ENCODE results near the gene CTSH.
A peak's percentile ranks its signal among the peaks of the same experiment; 100 is the strongest.

The CTSH gene, protein sequence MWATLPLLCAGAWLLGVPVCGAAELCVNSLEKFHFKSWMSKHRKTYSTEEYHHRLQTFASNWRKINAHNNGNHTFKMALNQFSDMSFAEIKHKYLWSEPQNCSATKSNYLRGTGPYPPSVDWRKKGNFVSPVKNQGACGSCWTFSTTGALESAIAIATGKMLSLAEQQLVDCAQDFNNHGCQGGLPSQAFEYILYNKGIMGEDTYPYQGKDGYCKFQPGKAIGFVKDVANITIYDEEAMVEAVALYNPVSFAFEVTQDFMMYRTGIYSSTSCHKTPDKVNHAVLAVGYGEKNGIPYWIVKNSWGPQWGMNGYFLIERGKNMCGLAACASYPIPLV

DNA sequence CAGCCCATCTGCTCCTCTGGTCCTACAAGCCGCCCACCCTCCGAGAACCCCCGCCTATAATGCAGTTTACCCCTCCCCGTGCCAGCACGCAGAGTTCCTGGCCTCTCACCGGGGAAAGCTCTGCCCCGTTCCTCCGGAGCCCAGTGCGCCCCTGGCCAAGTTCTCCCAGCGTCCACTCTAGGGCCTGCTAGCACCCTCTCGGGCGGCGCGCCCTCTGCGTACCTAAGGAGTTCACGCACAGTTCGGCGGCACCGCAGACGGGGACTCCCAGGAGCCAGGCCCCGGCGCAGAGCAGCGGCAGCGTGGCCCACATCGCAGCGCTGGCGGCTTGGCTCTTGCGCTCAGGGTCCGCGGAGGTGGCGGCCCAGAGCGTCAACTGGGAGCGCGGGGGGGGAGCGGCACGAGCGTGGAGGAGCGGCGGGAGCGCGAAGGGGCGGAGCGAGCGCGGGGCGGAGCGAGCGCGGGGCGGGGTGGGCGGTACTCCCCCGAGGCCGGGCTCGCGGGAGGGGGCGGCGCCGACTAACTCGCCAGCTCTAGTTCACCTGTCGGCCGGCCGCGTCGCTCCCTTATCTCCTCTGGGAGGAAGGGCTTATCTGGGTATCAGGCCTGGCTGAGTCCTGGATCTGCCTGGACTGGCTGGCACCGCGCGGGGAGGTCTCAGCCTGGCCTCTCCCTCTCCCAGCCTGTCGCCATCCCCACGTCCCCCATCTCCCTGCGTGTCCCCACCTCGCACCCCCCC, at the start of gene CTSH:
CTSH (minus strand) TSS at position 378 of the 739 bp plus-strand sequence; CDS start at position 313, 65 bp downstream.
- peak; percentile 43 to 61 for DNase-seq (ENCODE audit: low read depth in 2 of 2)

DNA sequence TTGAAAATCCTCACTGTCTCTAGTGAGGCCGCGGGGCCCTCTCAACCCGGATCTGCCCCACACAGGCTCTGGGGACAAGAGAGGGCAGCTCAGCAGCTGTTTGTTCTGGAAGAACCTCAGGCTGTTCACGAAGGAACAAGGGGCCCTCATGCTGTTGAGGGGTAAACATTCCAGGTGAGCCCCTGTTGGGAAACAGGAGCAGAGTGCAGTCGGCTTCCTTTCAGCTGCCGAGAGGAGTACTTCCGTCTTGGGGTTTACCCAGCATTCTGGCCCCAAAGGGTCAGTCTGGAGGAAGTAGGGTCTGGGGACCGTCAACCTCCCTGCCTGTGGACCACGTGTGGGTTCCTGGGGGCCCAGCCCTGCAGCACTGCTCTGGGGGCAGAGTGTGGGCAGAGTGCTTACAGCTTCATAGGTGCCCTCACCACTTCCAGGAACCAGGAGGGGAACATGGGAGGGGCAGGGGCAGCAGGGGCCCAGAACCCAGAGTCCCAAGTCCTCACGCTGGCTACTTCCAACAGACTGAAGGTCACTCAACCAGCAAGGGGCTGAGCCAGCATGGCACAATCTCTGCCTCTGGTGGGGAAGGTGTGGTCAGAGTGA, 49.2 kb upstream of the CTSH start:
- DNase-seq (ENCODE audit: low read depth in 2 of 2): no peak

DNA sequence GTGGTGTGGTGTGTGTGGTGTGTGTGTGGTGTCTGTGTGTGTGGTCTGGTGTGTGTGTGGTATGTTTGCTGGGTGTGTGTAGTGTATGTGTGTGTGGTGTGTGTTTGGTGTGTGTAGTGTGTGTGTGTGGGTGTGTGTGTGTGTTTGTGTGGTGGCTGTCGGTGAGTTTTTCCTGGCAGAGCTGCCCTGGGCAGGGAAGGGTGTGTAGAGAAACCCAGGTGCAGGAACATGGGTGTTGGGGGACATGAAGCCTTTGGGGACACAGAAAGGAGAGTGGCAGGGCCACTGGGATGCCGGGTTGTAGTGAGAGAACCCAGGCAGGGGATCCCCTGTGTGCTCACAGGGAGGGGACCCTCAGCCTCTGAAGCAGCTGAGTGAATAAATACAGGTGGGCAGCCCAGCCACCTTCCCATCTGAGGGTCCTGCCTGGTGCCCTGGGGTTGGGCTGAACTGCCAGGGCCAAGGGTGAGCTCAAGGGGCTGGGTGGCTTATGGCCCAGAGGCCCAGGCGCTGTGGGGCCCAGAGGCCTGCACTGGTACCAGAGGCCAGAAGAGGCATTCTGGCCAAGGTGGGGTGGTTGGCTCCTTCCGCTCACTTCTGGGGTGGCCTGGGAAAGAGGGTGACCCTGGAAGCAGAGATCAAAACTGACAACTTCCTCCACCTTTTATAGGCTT, 48.5 kb upstream of the CTSH start:
- DNase-seq (ENCODE audit: low read depth in 2 of 2): no peak

DNA sequence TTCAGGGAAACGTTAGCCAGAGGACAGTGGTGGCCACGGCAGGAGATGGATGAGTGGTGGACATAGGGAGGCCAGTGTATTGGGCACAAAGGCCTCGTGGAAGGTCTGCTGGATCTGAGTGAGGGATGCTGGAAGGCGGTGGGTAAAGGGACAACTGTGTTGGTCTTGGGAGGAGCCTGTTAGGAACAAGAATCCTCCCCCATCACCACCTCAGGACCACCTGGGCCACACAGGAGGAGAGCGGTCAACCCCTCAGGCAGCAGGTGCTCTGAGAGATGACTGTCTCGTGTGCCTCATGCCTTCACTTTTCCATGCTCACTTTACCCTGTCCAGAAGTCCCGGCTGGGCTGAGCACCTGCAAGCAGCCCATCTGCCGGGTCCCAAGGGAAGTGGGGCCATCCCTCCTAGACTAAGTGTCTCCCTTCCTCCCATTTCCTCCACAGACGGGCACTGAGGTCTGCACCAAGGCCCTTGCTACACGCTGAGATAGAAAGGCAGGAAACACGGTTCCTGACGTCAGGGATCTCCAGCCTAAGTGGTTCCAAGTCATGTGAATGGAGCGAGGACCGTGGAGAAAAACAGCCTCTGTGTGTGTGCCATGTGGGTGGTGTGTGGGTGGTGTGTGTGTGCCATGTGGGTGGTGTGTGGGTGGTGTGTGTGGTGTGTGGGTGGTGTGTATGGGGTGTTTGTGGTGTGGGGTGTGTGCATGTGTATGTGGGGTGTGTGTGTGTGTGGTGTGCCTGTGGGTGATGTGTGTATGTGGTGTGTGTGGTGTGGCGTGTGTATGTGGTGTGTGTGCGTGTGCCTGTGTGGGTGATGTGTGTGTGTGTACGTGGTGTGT, 47.8 kb upstream of the CTSH start:
- DNase-seq (ENCODE audit: low read depth in 2 of 2): no peak

DNA sequence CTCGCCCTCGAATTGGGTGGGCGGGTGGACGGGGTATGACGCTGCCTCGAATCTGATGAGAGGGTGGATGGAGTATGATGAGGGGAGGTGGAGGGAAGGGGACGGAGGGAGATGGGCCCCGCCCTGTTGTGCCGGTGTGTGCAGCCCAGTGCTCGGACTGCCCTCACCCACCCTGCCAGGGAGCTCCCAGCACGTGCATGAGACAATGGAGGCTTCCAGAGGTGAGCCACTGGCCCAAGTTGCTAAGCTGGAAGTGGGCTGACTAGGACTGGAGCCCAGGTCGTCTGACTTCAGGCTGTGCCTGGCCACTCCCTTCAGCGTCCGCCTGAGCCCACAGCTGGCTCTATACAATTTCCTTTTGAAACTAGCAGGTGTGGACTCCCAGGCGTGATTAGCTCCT, 47.0 kb upstream of the CTSH start:
- DNase-seq (ENCODE audit: low read depth in 2 of 2): no peak

DNA sequence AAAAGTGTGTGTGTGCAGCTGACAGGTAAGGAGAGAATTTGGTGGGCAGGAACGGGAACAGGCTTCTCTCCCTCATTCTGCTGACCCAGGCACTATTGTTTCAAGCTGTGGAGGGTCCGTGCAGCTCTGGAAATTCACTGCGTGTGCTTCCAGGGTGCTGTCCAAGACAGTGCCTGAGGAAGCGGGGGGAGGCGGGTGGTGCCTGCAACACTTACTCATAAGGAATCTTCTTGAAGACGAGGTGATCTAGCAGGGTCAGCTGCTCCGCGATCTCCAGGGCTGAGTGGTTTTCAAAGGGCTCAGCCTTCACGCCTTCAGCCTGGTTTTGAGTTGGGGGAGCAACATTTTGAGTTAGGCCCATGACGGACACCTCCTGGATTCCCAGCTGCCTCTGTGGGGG, 46.6 kb upstream of the CTSH start:
- DNase-seq (ENCODE audit: low read depth in 2 of 2): no peak

DNA sequence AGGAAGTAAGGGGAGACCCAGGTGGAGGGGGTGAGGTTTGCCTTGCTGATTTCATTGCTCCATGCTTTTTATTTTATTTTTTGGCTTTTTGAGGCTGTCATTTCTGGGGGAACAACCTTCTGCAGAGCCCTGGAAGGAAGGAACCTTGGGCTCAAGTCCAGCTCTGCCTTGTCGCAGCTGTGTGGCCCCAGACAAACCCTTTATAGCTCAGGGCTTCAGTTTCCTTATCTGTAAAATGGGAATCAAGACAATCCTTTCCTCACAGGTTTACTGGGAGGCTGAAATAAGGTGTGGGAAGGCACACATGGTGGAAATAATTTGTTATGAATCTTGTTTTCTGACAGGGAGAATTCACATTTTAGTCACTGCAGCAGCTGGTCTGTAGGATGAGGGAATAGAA, 45.4 kb upstream of the CTSH start:
- no peak for DNase-seq (ENCODE audit: low read depth in 2 of 2)

DNA sequence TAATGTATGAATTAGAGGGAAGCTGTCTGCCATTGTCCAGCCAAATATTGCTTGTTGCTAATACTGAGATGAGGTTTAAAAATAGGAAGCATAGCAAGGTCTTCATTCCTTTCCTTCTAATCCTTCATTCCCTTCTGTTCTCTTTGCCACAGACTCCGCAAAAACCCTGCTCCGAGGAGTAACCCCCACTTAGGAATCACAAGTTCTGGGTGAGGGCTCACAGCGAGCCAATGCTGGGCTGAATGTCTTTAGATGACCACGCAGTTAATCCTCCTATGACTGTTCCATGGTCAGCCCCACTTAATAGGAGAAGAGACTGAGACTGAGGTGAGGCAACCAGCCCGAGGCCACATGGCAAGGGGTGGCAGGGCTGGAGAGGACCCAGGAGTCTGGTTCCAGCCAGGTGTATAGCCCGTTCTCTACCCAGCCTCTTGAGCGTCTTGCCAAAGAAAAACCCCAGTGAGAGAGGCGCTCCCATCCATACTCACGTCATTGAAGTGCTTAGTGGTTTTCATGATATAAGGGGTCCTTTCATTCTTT, 44.9 kb upstream of the CTSH start:
- DNase-seq (ENCODE audit: low read depth in 2 of 2): no peak

DNA sequence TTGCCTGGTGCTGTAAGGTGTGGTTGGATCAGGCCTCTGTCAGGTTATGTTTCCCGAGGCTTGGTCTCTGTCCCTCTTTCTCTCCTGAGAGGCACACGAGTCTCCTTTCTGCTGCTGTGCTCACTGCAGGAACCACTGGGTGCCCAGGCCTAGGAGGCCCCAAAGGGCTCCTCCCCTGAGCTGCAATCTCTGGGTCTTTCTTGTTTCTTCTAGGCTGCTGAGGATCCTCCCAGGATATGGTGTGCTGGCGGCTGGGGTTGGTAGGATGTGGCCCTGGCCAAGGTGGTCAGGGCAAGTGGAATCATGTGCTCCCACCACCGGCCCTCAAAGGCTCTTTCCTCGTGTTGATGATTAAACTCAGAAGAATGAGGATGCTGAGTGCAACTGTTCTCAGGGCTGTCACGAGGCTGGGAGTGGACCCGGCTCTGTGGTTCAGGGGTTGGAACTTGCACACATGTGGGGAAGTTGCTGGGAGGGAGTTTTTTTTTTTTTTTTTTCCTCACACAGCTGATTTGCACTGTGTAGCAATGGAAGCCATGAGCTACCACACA, 43.6 kb upstream of the CTSH start:
- DNase-seq (ENCODE audit: low read depth in 2 of 2): no peak

DNA sequence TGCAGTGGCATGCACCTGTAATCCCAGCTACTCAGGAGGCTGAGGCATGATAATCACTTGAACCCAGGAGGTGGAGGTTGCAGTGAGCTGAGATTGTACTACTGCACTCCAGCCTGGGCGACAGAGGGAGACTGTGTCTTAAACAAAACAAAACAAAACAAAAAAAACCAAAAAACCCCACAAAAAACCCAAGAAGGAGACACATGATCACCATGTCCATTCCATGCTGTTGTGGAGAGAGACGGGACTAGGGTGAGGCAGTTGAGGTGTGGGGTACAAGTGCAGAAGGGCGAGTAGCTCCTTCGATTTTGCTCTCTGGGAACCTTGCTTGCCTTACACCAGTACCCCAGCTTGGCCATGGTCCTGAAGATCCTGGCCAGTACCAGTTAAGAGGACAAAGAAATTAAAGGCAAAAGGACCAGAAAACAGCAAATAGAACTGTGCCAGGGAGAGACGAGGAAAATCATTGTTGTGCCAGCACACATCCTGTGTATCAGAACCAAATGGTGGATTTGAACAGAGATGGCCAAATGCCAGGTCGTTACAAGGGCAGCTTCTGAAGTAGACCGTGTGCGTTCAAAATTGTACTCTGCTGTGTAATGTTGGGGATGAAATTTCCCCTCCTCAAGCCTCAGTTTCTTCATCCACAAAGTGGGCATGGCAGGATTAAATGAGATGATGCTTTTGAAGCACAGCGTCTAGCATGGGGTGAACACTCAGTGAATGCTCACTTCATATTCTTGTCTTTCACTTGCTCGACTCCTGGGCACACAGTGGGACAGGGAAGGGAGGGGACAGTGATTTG, 42.9 kb upstream of the CTSH start:
- no peak for DNase-seq (ENCODE audit: low read depth in 2 of 2)

DNA sequence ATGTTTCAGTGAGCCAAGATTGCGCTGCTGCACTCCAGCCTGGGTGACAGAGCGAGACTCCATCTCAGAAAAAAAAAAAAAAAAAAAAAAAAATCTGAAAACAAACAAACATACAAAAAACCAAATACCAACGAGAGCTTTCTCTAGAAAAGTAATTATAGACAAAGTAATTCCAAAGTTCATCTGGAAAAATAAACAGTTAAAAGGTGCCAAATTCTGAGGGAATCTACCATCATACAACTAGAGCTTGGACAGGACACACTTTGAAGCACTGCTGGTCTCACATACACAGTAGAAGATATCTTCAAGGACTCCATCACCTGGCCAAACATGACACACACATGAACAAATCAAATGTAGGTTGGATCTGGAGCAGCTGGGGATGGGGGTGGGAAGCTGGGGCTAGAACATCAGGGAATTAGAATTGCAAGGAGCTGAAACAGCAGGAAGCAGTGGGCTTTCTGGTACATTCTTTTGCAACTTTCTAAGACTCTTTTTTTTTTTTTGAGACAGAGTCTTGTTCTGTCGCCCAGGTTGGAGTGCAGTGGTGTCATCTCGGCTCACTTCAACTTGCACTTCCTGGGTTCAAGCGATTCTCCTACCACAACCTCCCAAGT, 41.1 kb upstream of the CTSH start:
- DNase-seq (ENCODE audit: low read depth in 2 of 2): no peak

DNA sequence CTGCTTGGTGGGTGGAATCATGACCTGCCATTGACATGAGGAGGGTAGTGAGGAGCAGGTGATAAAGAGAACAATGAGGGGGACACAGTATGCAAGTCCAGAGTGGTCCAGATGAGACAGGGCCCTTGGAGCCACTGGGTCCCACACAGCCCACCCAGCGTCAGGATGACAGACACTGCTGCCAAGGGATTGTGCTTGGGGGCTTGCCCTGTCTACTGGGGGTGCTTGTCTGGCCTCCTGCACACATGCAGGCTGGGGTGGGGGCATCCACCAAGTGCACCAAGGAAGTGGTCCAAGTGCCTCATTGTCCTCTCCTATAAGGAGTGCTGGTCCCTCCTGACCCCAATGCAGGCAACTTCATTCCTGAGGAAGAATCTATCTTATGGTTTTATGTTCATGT, 39.2 kb upstream of the CTSH start:
- no peak for DNase-seq (ENCODE audit: low read depth in 2 of 2)

DNA sequence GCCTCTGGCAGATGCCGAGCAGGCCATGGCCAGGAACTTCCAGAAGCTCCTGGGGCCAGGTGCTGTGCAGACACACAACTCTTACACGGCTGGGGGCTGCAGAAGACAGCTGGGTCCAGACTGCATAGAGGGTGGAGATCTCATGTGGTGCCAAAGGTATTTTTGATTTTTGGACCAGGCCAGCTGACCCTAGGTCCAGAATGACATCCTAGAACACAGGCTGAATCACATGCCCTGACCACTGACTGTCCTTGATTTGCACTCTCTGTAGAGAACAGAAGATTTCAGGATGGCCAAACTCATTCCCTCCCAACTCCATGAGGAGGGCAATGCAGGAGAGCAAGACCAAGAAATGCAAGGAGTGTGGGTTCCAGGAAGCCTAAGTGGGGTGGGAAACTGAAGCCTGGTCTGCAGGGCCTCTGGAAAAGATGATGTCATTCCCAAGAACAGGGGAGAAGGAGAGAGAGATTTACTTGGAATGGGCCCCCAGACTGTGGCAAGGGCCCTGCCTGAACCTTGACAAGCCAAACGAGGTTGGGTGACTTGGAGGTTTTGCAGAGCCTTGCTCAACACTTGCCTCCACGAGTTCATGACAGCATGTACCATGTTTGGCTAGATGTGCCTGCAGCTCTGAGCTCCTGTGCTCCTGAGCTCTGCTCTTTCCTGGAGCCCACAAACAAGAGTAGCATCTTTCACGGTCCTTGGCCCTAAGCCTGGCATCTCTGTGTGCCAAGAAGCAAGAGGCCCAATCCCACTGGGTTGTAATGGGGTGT, 38.5 kb upstream of the CTSH start:
- DNase-seq (ENCODE audit: low read depth in 2 of 2): no peak

DNA sequence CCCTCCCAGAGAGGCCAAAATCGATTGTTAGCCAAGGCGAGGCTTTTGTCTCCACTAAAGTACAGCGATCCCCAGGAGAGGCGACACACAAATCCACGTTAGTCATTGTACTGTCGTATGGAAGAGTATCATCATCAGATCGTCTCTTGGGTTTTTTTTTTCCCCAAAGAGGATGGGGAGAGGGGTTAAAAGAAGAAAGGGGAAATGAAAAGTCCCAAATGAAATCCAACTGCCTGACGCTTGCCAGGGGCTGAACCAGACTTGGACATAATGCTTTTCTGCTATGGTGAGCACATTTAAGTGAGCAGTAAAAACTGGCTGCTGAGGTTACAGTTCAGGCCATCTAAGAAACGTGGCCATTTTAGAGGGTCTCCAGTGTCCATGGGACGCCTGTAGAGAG, 37.9 kb upstream of the CTSH start:
- DNase-seq (ENCODE audit: low read depth in 2 of 2): no peak

DNA sequence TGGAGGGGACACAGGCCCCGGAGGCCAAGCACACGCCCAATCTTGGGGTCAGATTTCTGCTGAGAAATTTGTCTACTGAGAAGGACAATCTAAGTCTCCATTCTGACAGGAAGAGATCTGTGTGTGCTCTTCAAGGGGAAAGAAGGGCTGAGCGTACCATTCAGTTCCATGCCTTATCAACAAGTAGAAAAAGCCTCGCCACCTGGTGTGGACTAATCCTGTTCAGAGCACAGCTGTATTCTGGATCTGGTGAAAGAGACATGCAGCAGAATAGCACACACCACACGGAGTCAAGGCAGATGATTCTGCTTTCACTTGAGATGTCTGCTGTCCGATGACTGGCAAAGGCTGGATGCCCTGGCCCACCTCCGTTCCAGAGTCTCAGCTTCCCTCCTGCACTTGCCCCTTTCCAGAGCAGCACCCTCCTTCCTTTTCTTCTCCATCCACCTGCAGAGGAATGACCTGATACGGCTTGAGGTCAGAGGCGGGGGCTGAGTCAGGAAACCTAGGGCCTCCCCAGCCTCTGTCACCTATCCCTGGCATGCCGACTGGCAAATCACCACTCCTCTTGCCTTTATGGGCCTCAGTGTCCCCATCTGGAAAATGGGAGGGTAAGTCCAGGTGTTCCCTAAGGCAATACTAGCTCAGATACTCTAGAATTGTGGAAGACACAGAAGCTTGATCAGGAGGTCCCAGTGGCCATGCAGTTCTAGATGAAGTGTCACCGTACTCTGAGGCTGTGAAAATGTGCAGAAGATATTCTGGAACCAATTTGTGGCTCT, 36.9 kb upstream of the CTSH start:
- DNase-seq (ENCODE audit: low read depth in 2 of 2): no peak

DNA sequence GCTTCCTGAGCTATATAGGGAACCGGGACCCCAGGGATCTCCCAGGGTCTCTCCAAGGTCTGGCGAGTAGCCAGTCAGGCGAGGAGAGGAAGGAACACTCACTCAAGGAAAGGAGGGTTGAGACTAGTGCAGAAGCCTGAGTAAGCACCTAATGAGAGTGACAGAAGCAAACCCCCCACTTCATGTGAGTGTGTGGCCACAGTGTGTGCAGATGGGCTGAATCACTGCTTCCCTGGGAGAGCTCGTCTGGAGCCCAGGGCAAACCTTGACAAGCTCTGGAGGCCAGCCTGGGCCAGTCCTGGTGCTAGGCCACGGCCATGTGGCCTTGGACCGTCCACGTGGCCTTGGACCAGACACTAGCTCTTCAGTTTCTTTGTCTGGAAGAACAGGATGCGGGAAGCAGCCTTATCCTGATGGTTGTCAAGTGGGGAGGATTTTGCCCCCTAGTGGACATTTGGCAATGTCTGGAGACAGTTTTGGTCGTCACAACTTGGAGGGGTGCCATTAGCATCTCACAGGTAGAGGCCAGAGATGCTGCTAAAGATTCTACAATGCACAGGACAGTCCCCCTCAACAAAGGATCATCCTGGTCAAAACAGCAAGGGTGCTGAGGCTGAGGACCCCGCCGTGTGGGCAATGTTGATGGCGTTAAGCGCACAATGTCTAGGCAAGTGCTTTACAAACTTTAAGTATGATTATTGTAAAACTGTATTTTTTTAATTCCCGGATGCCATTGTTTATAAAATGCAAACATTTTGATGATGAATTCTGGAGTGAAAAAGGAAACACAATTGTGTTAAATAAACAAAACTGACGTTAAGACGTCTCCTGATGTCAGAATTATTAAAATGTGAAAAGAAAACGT, 34.8 kb upstream of the CTSH start:
- DNase-seq (ENCODE audit: low read depth in 2 of 2): peak in 1 of 2 experiments; percentile 11

DNA sequence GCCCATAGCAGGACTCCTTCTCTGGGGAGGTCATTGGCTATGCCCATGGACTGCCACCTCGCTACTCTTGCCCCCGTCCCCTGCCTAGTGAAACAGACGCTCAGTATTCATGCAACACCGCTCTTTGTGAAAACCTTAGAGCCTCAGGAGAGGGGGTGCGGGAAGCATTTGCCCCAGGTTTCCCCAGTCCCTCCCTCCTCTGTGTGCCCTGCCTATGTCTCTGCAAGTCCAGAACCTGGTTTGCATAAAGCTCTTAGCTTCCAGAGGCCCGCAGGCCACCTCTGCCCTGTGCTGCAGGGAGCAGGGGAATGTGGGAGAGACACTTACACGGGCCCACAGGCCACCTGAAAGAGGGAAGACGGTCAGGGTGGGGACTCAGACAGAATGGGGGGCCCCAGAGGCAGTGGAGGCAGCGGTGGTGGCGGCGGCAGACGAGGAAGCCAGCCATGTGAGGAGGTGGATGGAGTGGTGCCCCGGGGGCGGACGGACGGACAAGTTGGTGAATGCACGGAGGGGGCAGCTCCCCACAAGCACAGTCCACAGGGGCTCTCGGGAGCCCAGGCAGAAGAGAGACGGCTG, 33.8 kb upstream of the CTSH start:
- DNase-seq (ENCODE audit: low read depth in 2 of 2): no peak

All from stimulated activated CD4-positive, alpha-beta T cell treated with anti-CD3 and anti-CD28 coated beads, Interleukin-12 subunit alpha, Interleukin-12 subunit beta, amount 100 ng/mL, for 24 hours (primary cell).